GM19452 (cell line): ENCODE data around the gene MCHR1.

Experiments used
- ATAC-seq: cut with Tn5 transposase; IDR thresholded peaks from one replicate; pipeline ENCODE4 v1.9.1; 2021; ENCODE audit not compliant: unreplicated experiment

The MCHR1 gene

GRCh38 chr22:40723396-40723933 lies 44.2 kb downstream of the MCHR1 start:
- ATAC-seq = no peak

- ATAC-seq = no peak
These were observed 47.2 kb downstream of the MCHR1 start for GRCh38 chr22:40726514-40726913.

GRCh38 chr22:40727070-40727963 lies 48.0 kb downstream of the MCHR1 start:
- no peak for ATAC-seq

- ATAC-seq = no peak
These were observed 48.8 kb downstream of the MCHR1 start for GRCh38 chr22:40727964-40728615.

GRCh38 chr22:40728731-40729189 lies 49.5 kb downstream of the MCHR1 start:
- no peak for ATAC-seq

GRCh38 chr22:40729284-40729683 lies 50.0 kb downstream of the MCHR1 start:
- no peak for ATAC-seq
